Measurements from ENCODE around the gene CREG2.

The CREG2 gene

GRCh38 chr2:101410114-101410513 lies 22.8 kb upstream of the CREG2 start:
- no peak for TF ChIP-seq TAF1 (IDR thresholded peaks at IDR 0.05; ENCODE audit: borderline replicate concordance, insufficient read depth, low read length)
- TF ChIP-seq POLR2AphosphoS5 (IDR thresholded peaks at IDR 0.05; ENCODE audit: low read depth, low read length), result no peak
- no peak for TF ChIP-seq FOXP2 (optimal IDR thresholded peaks at IDR 0.05; ENCODE audit: borderline replicate concordance, extremely low read depth, extremely low read length, insufficient read depth)
- TF ChIP-seq REST (IDR thresholded peaks at IDR 0.05; ENCODE audit: insufficient read depth in 1 of 2, low read depth in 2 of 2, low read length in 2 of 2), result no peak
- no peak for TF ChIP-seq SIN3A (IDR thresholded peaks at IDR 0.05; ENCODE audit: borderline replicate concordance, insufficient read depth, low read length)

GRCh38 chr2:101409699-101410098 lies 22.4 kb upstream of the CREG2 start:
- TF ChIP-seq FOXP2 (optimal IDR thresholded peaks at IDR 0.05; ENCODE audit: borderline replicate concordance, extremely low read depth, extremely low read length, insufficient read depth), result no peak
- TF ChIP-seq SIN3A (IDR thresholded peaks at IDR 0.05; ENCODE audit: borderline replicate concordance, insufficient read depth, low read length), result no peak
- no peak for TF ChIP-seq POLR2AphosphoS5 (IDR thresholded peaks at IDR 0.05; ENCODE audit: low read depth, low read length)
- no peak for TF ChIP-seq TAF1 (IDR thresholded peaks at IDR 0.05; ENCODE audit: borderline replicate concordance, insufficient read depth, low read length)
- no peak for TF ChIP-seq REST (IDR thresholded peaks at IDR 0.05; ENCODE audit: insufficient read depth in 1 of 2, low read depth in 2 of 2, low read length in 2 of 2)

DNA sequence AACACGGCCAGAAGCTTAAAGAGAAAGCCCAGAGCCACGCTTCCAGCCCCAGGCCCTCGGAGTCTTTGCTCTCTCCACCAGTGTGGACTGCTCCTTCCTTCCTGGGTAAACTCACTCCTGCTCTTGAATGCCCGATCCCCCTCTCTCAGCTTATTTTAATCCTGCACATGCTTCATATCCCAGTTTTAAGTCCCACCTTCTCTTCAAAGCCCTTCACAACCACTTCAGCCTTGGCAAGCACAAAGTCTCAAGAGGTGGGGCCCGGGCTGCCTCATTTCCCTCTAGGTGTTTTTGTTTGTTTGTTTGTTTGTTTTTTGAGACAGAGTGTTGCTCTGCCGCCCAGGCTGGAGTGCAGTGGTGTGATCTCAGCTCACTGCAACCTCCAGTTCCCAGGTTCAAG lies 21.6 kb upstream of the CREG2 start:
- no peak for TF ChIP-seq SIN3A (IDR thresholded peaks at IDR 0.05; ENCODE audit: borderline replicate concordance, insufficient read depth, low read length)
- TF ChIP-seq TAF1 (IDR thresholded peaks at IDR 0.05; ENCODE audit: borderline replicate concordance, insufficient read depth, low read length), result no peak
- no peak for TF ChIP-seq FOXP2 (optimal IDR thresholded peaks at IDR 0.05; ENCODE audit: borderline replicate concordance, extremely low read depth, extremely low read length, insufficient read depth)
- no peak for TF ChIP-seq POLR2AphosphoS5 (IDR thresholded peaks at IDR 0.05; ENCODE audit: low read depth, low read length)
- TF ChIP-seq REST (IDR thresholded peaks at IDR 0.05; ENCODE audit: insufficient read depth in 1 of 2, low read depth in 2 of 2, low read length in 2 of 2), result no peak

DNA sequence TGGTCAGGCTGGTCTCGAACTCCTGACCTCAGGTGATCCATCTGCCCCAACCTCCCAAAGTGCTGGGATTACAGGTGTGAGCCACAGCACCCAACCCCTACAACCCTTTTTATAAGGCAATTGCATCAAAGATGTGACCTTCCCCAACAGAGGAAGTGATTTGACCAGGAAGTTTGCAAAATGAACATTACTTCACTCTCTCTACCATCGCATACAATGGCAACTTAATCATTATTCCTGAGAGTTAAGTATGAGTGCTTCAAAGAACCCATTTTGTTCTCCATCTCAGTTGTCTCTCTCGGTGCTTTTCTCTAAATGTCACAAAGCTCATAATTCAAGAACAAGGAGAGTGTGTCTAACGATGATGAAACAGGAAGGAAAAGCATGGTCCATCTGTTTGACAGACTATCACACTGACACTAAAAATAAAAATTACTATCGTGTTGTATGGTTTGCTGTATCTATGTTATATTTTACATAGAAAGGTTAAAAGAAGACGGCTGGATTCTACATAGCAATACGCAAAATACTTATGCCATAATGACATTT lies 18.1 kb upstream of the CREG2 start:
- TF ChIP-seq SIN3A (IDR thresholded peaks at IDR 0.05; ENCODE audit: borderline replicate concordance, insufficient read depth, low read length) (no peak), REST (IDR thresholded peaks at IDR 0.05; ENCODE audit: insufficient read depth in 1 of 2, low read depth in 2 of 2, low read length in 2 of 2) (no peak), TAF1 (IDR thresholded peaks at IDR 0.05; ENCODE audit: borderline replicate concordance, insufficient read depth, low read length) (no peak), POLR2AphosphoS5 (IDR thresholded peaks at IDR 0.05; ENCODE audit: low read depth, low read length) (no peak), FOXP2 (optimal IDR thresholded peaks at IDR 0.05; ENCODE audit: borderline replicate concordance, extremely low read depth, extremely low read length, insufficient read depth) (no peak)

- no peak for TF ChIP-seq POLR2AphosphoS5 (IDR thresholded peaks at IDR 0.05; ENCODE audit: low read depth, low read length)
- TF ChIP-seq TAF1 (IDR thresholded peaks at IDR 0.05; ENCODE audit: borderline replicate concordance, insufficient read depth, low read length), result no peak
- TF ChIP-seq SIN3A (IDR thresholded peaks at IDR 0.05; ENCODE audit: borderline replicate concordance, insufficient read depth, low read length), result no peak
- TF ChIP-seq REST (IDR thresholded peaks at IDR 0.05; ENCODE audit: insufficient read depth in 1 of 2, low read depth in 2 of 2, low read length in 2 of 2), result no peak
Measured at GRCh38 chr2:101403745-101404144, 16.4 kb upstream of the CREG2 start.
